Stimulated activated naive CD4-positive, alpha-beta T cell (primary cell): ENCODE results near the gene PRKCE.

Source experiments
- DNase-seq, 6 experiments: peaks; one replicate each; lab custom pipeline; 2025; lab: John Stamatoyannopoulos, UW

The PRKCE gene

DNA sequence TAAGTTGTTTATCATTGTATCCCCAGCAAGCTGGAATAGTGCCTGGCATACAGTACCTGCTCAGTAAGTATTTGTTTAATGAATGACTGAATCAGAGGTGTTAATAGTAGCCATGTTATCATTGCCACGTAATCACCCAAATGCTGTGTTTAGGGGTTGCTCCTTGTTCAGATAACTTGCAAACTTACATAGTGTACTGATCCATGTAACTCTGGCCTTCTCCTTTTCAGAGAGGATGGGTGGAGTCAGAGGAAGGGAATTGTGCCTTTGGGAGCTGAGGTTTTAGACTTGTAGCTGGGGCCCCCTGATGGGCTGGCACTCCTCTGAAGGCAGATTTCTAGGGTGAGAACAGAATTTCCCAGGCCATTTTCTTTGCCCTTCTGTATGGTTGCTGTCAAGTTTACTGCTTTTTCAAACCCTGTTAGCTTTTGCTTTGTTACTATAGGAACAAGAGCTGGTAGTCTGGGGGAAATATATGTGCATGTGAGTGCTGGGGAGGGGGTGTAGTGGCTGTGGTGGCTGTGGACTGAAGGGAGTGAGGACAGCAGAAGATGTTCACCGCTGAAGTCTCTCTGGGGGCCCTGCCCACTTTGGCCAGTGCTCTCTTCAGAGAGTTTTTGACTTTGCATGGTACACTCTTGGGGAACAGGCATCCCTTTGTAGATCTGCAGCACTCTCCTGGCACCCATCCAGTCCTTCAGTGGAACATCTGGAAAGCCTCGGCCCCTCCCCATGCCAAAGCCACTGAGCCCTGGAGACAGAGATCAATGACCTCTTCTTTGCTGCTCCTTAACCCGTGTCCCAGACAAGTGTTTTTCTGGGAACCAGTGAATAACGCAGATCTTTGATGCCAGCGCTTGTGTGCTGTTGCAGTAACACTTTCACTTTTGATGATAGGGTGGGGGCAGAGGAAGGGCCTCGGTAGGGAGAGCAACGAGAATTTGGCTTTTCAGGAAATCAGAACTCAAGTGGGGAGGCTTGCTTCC is 209.0 kb downstream of the PRKCE start:
- peak in 5 of 6 experiments; percentile 9 to 64 (median 35) for DNase-seq

DNA sequence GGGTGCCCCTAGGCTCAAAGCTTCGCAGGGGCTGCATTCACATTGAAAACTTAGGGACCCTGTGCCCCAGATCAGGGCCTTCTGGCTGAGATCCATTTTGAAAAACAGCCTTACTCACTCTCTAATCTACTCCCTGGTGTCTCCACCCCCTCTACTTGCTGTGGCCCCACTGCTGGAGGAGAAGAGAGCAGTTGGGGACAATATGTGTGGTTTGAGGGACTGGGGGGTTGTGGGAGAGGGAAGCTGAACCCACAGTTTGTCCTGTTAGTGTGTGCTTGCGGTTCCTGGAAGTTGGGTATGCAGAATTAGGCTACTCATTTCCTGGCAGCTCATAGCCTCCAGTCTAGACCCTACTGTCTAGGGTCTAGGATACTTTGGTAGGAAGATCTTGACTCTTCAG is 211.4 kb downstream of the PRKCE start:
- no peak for DNase-seq

DNA sequence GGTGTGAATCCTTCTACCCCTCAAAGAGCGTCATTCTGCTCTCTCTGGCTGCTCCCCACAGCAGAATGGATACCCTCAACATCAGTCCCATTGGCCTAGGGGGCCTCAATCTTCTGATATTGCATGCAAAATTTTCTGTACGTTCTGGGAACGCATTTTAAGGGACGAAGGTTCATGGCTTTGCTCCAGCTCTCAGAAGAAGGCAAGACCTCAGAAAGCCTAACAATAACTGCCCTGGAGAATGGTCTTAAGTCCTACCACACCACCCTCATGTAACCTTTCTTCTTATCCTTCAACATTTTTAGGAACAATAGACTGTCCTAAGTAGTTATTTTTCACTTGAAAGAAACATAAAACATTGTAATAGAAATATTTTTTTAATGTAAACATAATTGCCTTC is 212.6 kb downstream of the PRKCE start:
- no peak for DNase-seq

DNA sequence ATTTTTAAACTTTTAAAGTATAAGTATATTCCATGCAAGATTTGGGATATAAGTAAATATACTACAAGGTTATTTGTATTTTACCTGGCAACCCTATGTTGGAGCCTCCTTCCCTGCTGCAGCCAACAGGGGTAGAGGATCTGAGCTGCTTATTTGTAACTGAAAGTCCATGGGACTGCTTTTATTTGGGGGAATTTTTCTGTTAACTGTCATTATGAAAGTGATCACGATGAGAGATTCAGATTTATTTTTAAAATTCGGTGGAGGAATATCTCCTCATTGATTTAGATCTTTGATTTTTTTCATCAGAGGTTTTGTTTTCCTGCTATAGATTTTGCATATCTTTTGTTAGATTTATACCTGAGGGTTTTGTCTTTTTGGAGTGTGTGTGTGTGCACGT is 215.9 kb downstream of the PRKCE start:
- DNase-seq, result no peak

- no peak for DNase-seq
Measured at GRCh38 chr2:45867800-45868199, 216.3 kb downstream of the PRKCE start.

DNA sequence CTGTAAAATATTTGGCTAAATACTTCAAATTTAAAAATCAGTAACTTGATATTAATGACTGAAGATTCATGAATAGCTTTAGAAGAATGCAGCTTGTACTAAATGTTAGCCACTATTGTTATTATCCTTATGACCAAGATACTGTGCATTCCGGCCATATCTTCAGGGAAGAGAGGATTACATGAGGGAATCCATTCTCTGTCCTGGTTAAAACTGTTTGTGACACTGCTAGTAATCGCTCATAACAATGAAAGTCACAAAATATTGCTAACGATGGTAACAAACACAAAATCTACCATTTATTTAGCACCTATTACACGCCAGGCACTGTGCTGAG is 217.7 kb downstream of the PRKCE start:
- no peak for DNase-seq

DNA sequence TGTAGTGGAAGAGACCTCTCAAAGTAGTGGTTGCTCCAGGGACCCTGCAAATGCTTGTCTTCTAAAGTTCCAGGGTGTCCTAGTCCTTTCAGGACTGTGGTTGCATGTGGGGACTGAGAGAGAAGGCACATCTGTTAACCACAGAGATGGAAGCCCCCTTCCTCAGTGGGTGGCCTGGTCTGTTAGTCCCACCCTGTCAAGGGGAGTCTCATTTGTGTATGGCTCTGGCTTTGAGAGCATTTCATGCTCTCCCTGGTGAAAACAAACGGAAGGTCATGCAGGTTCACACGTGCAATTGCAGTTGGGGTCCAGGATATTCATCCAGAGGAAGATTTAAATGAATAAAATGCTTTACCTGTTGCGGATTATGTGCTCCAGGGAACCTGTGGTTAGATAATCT is 219.6 kb downstream of the PRKCE start:
- DNase-seq, result no peak

- DNase-seq, result no peak
Measured at GRCh38 chr2:45871541-45871940, 220.1 kb downstream of the PRKCE start.

DNA sequence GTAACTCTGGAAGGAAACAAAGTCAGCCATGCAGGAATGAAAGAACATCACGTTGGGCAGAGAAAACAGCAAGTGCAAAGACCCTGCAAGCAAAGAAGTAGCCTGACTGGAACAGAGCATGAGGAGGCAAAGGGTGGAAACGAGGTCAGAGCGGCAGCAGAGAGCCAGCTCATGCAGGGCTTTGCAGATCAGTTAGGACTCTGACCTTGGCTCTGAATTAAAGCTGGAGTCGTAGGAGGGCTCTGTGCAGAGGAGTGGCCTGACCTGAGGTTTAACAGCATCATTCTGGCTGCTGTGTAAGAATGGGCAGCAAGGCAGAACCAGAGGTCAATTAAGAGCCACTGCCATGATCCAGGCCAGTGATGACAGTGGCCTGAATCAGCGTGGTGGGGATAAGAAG is 220.7 kb downstream of the PRKCE start:
- no peak for DNase-seq

GRCh38 chr2:45874344-45874743 is 222.9 kb downstream of the PRKCE start:
- no peak for DNase-seq

DNA sequence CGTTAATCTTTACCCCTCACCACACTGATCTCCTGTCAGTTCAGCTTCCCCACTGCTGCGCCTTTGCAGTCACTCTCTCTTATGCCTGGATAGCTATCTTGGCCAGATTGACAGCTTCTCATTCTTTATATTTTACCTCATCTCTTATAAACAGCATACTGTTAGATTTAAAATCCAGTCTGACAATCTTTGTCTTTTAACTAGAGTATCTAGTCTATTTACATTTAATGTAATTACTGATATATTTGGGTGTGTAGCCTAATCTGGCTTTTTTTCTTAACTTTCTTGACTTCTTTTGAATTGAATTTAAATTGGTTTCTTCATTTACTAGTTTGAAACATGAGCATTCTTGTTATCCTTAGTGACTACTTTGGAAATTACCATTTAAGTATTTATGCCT is 225.1 kb downstream of the PRKCE start:
- no peak for DNase-seq

- DNase-seq, result no peak
Measured at GRCh38 chr2:45879406-45879805, 227.9 kb downstream of the PRKCE start.

DNA sequence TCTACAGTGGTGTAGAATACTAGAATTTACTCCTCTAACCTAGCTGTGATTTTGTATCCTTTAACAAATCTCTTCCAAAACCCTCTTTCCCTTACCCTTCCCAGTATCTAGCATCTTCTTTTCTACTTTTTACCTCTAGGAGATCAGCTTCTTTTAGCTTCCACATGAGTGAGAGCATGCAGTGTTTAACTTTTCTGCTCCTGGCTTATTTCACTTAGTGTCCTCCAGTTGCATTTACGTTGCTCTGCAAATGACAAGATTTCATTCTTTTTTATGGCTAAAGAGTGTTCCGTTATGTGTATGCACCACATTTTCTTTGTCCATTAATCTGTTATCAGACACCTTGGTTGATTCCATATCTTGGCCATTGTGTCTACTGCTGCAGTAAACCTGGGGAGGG is 228.5 kb downstream of the PRKCE start:
- DNase-seq, result no peak

GRCh38 chr2:45881970-45882581 is 230.6 kb downstream of the PRKCE start:
- DNase-seq, result no peak

DNA sequence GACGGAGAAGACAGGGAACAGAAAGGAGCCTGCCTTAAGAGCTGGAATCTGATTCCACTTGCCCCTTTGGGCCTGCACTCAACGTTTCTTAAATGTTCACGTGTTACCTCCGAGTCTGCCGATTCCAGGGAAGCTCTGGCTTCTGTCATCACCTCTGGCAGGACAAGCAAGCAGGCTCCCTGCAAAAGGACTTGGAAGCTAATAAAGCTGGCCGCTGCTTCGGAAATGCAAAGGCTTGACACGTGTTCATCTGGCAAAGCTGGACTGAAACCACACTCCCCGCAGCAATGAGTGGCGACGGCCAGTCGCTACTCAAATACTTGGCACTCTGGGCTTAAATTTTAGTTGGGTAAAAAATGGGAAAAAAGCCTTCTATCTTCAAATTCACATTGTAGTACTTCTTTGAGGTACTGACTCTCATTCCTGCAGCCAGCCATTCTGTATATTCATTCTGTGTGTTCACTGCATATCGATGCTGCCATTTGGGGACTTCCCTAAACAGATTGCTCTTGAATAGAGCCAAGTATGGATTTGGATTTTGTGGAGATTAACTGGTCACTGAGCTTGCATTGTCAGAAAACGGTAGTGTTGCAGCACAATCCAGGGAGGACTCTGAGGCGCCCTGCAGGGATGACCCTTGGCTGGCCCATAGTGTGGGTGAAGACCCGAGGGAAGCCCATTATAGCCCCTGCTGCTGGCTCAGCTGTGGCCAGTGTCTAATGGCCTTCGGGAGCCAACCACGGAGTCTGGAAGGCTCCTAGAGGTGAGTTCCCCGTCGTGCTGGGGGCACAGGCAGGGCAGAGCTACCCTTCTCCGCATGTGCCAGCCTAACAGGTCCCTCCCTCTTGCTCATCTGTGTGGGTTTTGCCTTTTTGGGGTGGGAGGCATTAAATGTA is 231.5 kb downstream of the PRKCE start:
- no peak for DNase-seq

- no peak for DNase-seq
Measured at GRCh38 chr2:45883603-45884000, 232.1 kb downstream of the PRKCE start.

GRCh38 chr2:45884126-45884525 is 232.7 kb downstream of the PRKCE start:
- no peak for DNase-seq

GRCh38 chr2:45885171-45885621 is 233.7 kb downstream of the PRKCE start:
- no peak for DNase-seq

DNA sequence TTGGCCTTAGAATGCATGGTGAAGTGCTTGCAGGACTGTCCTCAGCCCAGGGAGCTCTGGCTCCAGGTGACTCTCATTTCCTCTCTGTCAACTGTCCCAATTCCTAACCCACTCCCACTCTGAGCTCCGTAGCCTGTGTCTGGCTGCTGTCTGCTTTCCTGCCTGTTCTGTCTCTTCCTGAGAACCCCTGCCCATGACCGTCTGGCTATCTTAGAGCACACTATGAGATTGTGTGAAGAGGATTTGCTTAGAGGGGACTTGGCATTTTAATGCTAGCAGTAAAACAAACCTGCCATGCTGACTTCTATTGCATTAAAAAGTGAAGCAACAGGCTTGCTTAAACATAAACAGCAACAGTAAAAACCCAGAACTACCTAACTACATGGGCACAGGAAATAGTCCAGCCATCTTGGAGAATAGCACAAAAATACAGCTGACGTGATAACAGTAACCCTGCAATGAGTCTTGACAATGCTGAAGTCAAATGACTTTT is 234.7 kb downstream of the PRKCE start:
- no peak for DNase-seq

DNA sequence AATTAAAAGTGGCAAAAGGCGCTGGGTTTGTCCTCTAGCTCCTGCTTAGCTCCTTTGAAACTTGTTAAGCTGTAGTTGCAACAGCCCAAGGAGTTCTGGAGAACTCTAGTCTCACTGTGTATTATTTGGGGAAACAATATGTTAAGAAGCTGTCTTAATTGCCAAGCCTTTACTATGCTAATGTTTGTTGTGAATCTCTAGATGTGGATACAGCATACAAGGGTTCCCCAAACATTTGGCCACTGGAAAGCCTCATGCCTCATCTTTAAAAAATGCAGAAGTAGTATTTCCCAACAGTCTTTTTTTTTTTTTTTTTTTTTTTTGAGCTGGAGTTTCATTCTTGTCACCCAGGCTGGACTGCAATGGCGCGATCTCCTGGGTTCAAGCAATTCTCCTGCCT is 236.7 kb downstream of the PRKCE start:
- DNase-seq, result no peak

DNA sequence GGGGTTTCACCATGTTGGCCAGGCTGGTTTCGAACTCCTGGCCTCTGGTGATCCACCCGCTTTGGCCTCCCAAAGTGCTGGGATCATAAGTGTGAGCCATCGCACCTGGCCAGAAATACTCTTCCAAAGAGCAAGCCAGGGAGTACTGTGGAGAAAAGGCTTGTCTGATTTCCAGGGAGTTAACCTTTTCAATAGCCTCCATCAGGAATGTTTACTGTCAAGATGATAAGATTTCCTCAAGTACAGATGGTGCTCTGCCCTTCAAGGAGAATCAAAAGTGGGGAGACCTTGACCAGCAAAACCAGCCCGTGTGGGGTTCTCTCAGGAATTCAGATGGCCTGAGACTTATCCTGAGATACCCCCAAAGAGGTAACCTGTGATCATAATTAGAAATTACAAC is 237.2 kb downstream of the PRKCE start:
- no peak for DNase-seq

DNA sequence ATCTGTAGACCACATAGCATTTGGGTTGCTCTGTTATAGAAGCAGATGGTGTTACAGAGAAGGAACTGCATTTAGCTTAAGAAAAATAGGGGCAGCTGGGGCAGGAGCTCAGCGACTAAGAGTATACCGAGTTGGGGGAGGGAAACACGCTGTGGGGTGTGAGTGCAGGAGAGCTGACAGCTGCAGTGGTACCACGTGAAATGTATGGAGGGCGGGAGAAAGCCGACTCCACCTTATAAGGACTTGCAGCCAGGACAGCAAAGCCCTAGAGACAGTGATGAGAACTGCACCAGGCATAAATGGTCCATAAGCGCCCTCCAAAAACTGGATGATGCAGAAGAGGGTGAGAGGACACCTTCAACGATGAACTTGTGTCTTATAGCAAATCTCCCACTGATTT is 237.6 kb downstream of the PRKCE start:
- DNase-seq, result peak; percentile 7 to 56 (median 48)
